Glomerular endothelial cell (primary cell): ENCODE data around the gene LRRC52. TPM values are rescaled to one million over a fixed set of nuclear protein-coding genes. Genes with fewer than 3 reads are reported as not detected.

Experiments used
- DNase-seq: peaks from one replicate; pipeline ENCODE4 v3.0.0-alpha.2; 2011; ENCODE audit warnings: low read depth, low spot score; ENCODE audit errors: extremely low read depth
- total RNA-seq: library from RNA; depleted of rRNA; stranded (reverse); fragments of >200 nt; gene quantifications from 2 replicates; pipeline ENCODE4 v1.2.3, GENCODE V29; 2015

Gene LRRC52, protein sequence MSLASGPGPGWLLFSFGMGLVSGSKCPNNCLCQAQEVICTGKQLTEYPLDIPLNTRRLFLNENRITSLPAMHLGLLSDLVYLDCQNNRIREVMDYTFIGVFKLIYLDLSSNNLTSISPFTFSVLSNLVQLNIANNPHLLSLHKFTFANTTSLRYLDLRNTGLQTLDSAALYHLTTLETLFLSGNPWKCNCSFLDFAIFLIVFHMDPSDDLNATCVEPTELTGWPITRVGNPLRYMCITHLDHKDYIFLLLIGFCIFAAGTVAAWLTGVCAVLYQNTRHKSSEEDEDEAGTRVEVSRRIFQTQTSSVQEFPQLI
- not detected in 2 replicates for total RNA-seq

DNA sequence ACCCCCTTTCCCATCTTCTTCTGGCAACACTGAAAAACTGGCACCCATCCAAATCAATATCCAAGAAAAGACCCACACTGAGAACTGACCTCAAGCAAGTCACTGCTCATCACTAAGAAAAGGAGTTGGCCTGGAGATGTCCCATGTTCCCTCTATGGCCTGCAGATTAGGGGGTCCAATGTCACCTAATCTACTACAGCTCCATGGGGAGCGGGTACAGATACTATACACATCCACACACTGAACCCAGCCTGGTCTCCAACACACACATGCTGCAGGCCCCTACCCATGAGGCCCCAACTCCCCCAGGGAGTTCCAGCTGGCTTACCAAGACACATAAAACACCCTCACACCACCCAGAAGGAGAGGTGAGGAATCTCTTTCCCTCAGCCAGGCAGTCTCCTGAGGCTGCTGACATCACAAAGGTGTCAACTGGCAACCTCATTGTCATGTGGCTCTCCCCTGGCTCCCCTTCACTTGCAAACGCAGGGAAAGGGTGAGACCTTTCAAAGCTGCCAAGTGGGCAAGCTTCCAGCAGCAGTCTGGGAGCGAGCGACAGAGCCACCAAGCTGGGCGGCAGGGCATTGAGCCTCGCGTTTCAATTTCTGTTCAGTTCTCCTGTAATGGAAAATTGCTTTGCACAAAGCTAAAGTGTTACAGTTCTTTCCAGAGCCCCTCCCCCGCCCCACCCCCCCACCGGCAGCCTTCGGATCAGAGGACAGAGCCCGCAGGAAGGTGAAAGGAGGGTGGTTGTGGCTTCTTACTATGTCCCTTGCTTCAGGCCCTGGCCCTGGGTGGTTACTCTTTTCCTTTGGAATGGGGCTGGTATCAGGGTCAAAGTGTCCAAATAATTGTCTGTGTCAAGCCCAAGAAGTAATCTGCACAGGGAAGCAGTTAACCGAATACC, at the start of gene LRRC52:
Gene LRRC52 (plus strand): TSS at position 469 of the 907 bp plus-strand sequence. CDS start 297 bp downstream, at position 766.
- no peak for DNase-seq

DNA sequence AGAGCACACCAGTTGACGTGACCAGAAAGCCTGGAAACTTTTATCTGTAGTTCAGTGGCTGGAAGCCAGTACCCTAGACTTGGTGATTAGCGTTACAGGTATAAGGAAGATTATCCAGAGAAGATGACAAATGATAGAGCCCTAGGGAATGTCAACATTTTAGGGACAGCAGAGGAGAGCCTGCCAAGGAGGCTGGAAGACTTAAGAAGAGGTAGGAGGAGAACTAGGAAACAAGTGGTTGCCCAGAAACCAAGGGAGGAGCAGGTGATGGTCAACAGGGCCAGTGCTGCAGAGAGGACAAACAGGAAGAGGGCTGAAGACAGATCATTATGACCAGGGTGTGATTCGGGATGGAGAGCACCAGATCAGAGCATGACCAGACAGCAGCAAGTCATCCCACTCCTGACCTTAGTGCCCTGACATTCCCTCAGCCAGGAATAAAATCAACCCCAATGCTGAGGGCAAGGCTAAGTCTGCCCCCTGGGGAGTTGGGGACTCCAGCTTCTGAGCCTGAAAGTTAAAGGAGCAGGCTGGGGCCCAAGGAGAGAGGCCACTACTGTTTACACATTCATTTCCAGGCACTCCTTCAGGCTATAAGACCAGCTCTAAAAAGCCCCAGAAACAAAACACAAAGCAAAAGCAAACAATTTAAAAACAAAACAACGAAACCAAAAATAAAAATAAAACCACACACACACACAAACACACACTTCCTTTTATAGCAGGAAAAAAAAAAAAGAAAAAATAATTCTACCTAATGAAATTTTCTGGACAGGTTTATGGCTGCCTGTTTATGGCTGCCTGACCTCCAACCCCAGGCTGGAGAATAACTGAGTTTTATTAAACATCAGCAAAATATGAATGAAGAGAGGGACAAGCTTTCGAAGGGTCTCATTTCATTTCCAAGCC, 48.6 kb upstream of the LRRC52 start:
- no peak for DNase-seq

DNA sequence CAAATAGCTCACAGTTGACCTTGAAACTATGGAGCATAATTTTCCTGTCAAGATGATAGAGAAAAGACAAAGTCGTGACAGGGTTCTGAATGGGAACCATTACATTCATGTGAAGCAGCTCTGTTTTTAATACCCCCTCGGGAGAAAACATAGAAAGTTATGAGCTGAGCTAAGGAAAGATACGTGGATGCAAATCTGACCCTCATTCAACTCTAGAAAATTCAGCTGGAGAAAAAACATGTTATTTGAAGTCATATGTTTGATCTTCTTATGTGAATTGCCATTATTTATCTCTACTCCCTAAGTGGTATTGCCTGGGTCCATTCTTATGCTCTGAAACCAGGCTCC, 48.0 kb upstream of the LRRC52 start:
- DNase-seq, result no peak

DNA sequence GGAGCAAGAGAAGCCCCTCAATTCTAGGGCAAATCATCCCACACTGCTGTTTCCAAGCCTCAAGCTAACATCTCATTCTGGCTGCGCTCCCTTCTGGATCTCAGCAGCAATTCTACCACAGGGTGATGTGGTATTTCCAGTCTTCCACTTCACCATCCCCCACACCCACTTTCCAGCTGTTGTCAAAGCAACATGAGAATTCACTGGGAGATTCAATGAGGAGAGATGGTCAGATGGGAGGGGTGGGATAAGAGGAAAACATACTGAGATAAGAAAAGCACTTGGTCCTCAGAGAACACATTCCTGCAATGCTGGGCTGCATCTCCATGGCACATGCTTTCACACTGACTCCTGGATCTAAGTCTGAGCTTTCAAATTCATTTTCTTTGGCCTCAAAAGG, 47.3 kb upstream of the LRRC52 start:
- no peak for DNase-seq

DNA sequence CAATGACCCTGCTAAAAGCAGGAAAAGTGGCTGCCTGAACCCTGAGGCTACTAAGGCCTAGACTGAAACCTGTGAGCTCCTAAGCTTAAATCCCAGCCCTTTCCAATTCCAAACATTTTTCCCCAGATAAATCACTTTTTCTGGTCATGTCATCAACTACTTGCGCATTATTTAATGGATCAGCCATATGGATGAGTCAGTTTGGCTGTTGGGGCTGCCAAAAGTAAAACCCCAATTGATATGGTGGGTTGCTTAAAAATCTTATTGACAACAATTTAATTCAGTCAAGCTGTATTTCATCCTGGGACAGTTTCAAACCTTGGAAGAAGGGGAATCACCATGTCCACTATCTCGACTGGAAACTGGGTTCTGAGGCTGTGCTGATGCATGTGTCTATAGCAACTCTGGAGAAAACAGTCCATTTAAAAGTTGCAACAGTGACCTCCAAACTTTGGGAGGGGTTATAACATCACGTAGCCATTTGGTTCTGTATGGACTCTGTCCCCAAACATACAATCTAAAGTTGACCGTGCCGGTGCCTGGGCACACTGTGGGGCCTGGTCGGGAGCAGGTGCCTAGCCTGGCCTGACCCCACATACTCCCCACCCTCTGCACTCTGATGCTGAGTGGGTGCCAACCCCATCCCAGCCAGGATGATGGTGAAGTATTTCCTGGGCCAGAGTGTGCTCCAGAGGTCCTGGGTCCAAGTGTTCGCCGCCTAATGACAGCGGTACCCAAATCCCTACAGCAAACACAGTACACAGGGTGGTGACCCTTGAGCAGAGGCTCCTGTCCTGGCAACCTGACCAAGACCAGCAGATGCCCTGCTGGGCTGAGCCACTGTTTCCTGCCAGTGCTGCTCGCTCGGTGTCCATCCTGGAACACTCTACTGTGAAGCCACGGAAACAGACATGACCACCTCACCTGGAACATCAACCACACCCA, 46.5 kb upstream of the LRRC52 start:
- DNase-seq, result no peak

DNA sequence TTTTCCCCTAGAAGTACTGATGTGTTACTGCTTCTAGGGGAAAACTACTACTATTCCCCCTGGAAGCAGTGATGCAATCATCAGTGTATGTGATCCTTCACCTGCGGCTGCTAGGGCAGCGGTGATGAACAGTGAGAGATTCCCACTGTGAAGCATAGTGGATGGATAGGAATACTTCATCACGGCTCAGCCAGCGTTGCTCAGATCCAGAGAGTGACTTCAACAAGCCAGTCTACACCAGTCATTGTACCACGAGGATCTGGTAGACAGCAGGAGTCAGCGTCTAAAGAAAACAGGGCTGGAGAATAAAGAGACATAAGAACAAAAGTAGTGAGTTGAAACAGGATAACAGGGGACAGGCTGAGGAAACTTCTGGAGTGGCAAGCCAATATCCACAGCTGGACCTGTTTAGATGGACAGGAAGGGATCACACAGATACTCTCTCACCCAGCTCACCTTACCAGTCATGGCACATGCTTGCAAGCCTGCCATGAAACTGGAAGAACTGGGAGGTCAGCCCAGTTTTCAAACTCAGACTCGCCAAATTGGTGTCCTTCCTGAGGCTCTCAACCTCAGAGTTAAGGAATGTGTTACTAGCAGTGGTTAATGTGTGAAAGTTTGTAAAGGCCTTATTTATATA, 42.4 kb upstream of the LRRC52 start:
- DNase-seq, result no peak

DNA sequence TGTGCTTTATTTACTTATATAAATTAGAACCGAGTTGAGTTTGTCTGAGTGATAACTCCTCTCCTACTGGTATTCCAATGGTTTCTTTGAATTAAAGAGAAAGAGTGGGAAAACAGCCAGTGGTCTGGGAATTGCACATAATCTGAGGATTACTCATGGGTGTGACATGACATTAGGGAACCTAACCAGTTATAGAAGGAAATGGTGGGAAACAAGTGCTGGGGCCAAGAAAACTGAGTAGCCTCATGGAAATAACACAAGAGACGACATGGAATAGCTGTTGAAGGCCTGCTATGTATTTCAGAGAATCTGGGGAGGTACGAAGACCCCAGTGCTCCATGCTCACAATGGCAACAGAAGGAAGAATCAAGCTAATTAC, 41.8 kb upstream of the LRRC52 start:
- no peak for DNase-seq

DNA sequence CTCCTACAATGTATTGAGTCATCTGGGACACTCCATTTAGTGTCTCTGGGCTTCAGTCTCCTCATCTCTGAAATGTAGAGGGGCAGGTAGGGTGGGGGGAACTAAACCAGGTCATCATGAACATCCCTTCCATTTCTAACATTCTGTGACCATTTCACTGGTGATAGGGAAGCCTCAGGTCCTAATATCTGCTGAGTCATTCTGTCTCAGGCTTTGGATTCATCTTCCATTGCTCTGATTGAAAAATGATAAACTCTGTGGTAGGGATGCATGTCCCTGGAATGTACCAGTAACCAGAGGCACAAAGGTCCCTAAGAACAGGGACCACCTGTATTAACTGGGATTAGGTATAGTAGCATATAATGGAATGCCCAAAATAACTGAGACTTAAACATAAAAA, 36.2 kb upstream of the LRRC52 start:
- no peak for DNase-seq

DNA sequence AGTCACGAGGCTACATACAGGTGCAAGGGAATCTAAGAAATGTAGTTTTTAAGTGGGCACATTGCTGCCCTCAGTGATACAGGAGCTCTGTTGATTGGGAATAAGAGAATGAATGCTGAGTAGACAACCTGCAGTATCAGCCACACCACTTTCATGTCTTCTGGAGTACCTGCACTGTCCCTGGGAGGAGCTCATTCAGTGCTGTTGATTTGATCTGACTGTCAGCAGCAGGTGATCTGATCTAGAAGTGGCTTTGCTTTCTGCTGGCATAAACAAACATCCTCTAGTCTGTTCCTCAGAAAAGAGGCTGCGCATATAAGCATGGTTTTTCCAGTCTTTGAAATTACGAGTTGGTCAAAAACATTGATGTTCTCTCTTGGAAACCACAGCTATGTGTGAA, 35.5 kb upstream of the LRRC52 start:
- no peak for DNase-seq

DNA sequence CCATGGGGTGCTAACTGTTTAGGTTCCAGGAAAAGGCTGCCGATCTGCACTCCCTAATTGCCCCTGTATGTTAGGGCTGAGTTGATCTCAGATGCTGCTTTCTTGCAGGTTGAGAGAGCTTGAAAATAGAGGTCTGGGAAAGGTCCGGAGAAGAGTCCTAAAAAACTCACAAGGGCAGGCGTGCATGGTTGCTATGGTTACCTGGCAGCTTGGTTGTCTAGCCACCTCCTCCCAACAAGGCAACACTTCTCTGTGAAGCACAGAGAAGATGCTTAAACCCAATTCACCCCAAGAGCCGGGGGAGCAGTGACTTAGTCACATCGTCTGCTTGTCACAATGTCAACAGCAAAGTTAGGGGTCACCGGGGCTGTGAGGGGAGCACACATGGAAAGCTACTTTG, 31.0 kb upstream of the LRRC52 start:
- no peak for DNase-seq

DNA sequence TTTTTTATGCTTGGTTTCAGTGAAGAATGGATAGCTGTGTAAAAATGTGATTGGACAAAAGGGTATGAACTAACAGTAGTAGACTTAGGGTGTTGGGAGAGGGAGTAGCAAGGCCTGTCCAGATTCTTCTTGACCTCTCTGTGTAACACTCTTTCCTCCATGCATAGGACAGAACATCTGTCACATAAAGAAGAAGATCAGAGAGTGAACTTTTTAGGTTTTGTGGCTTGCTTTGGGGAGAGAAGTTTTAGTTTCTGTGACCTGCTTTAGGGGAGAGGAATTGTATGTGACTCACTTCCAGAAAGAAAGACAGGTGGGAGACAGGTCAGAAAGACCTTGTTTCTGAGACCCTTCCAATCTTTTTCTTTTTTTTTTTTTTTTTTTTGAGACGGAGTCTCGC, 27.3 kb upstream of the LRRC52 start:
- no peak for DNase-seq

DNA sequence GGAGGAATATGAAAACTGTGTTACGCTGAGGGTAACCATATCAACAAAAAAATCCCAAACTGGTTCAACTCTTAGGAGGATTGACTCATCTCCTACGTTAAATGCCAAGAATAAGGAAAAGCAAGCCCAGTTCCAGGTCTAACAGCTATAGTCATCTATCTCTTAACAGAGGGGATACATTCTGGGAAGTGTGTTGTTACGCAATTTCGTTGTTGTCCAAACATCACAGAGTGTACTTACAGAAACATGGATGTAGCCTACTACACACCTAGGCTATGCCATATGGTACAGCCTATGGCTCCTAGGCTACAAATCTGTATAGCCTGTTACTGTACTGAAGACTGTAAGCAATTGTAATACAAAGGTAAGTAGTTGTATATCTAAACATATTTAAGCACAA, 23.2 kb upstream of the LRRC52 start:
- DNase-seq, result no peak

DNA sequence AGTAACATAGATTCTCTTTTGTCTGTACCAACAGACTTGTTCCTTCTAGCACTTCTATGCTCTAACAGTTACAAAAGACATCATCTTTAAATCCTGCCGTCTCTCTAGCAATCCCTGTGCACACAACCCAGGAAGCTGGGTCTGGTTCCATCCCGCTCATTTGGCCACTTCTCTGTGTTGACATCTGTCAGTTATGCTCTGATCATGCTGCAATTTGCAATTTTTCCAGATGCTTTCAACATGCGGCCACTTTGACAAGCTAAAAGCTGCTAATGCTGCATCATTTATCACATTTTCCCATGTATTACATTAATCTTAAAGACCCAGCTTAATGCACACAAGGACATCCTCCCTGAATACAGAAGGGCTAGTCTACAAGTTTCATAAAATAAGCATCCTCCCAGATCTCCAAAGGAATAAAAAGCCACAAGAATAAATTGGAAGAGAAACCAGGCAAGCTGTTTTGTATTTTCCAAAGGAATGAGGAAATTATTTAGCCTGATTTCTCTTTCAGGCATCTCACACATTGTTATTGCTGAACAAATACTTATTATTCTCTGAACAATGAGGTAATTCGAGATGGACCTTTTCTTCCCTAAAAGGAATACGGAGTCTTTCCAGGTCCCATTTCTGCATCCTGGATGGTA, 19.0 kb upstream of the LRRC52 start:
- no peak for DNase-seq

DNA sequence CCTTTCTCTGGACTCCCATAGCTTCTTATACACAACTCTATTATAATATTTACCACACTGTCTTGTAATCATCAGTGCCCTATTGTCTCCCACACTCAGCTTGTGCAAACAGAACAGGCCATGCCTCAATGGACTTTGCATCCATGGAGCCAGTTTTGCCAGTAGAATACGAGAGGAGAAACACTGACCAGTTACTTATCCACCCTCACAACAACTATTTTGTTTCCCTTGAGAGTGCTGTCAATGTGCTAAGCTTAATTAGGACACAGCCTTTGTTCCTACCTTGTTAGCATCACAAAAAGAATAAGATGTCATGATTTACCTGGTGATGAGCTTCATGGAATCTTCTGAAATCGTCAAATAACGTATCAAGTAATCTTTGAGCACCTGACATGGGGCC, 18.1 kb upstream of the LRRC52 start:
- DNase-seq, result no peak

DNA sequence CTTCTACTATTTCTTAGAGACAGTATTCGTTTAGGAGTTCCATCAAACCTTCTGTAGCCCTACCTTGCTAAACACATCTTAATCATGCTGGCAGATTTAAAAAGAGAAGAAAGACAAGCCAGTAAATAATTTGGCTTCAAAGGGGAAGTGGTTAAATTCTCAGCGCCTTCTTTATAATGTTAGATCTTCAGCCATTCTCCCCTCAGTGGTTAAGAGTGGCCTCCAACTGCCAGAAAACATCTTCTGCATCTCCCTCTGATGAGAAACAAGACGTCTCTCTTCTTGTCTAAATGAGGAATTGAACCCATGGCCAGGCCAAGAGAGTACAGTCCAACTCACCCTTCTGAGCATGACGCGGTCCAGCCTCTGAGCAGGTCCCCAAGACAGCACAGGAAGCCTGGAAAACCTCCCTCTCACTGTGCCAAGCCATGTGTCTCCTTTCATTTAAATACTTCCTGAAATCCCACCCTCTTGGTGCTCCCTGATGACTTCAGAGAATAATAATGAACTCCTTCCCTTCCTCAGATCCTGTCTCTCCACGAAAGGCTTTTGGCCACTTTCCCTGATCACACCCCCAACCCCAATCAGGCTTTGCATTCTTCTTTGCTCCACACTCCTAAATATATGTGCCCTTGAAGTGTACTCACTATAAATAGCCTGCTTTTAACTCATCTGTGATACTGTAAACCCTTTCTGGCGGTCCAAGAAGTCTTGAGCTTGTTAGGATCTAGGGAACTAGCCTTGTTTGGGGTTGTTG, 16.4 kb upstream of the LRRC52 start:
- no peak for DNase-seq

DNA sequence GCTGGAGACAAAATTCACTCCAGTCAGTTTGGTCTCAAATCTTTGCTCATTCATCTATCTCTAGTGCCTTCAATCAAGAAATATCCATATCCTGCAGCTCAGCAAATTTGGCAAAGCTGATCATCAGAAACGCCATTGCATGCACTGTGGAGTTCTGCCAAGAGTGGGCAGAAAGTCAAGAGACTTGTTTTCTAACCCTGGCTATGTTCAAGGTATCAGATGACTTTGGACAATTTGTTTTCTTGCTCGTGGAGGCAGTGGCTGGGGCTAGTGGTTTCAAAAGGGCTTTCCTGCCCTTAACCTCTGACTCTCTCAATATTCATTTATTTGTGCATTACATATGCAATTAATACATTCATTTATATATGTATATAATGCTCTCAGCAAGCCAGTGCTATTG, 12.8 kb upstream of the LRRC52 start:
- no peak for DNase-seq

DNA sequence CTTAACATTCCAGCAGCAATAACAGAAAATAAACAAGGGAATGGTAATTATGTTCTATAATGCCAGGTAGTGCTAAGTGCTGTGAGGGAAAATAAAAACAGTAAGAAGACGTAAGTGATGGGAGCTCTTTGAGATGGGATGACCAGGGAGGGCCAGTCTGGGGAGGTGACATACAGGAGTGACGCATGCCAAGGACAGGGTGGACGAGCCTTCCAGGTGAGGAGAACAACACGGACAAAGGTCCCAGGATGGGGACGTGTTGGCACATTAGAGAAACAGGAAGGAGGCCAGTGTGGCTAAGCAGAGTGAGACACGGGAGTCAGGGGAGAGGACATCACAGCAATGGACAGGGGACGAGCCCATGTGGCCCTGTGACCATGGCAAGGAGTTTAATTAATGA, 11.7 kb upstream of the LRRC52 start:
- no peak for DNase-seq

DNA sequence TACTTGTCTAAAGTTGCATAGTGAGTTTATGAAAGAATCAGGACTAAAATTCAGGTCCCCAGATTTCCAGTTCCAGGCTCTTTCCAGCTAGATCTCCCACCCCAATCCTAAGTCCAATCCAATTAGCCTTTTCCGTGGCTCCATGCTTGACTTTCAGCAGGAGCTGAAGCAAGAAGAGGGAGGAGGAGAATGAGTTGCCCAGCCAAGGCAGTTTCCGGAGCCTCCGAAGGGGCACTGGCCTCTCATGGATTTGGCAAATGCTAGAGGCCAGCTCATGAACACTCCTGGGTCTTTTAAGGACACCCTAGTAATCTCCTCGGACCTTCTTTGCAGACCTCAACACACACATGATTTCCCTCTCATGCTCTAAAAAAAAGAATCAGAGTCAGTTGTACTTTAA, 10.5 kb upstream of the LRRC52 start:
- no peak for DNase-seq
